GM18526 (cell line): Measurements from ENCODE around the gene SIK2.

Experiments
- POLR2A ChIP-seq: IDR thresholded peaks from 3 replicates; pipeline ENCODE4 v1.6.1; 2011; ENCODE audit not compliant: insufficient read length; ENCODE audit errors: extremely low read depth

The SIK2 gene

DNA sequence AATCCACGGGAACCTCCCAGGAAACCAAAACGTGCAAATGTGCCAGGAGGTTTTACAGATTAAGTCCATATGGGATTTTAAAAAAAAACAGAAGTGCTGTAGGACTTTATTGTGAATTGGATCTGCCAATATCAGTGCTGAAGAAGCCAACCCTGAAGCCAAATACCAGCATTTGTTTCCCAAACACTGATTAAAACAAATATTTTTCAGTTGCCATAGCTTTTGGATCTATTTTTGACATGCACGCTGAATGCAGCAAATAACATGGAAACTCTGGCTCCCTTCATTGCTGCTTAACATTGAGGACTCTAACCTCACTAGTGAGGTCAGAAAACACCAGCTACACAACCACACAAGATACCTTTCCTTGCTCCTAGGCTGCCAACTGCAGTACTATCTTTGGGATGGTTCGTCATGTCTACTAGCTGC lies 28.4 kb upstream of the SIK2 start:
- TF ChIP-seq POLR2A, result no peak

DNA sequence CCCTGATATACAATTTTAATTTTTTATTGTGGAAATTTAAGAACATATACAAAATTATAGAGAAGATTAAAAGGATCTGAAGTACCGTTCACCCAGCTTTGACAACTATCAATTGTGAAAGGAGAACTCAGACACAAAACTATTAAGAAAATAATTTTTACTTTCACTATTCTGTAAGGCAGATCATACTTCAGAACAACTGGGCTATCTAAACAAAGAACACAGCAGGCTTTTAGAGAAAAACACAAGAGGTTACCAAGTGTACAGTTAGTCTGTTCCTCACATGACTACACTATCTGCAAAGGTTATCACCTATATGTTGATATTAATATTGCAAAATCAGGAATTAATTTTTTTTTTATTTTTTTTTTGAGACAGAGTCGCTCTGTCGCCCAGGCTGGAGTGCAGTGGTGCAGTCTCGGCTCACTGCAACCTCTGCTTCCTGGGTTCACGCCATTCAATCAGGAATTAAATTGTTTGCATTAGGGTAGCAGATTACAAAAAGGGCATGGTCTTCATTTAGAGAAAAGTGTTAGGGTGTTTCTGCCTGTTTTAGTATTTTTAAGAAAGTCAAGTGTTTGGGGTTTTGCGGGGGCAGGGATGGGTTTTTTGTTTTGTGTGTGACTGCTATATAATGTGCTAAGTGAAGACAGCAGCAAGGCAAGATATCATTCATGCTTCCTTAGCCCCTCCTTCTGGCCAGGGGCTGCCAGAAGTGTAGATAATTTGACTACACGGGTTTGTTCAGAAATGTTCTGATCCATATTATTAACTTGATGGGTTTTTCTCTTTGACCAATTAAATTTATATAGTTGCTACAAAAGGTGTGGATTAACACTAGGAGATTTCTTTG lies 27.6 kb upstream of the SIK2 start:
- TF ChIP-seq POLR2A, result no peak

GRCh38 chr11:111575740-111576139 lies 26.5 kb upstream of the SIK2 start:
- TF ChIP-seq POLR2A, result no peak

DNA sequence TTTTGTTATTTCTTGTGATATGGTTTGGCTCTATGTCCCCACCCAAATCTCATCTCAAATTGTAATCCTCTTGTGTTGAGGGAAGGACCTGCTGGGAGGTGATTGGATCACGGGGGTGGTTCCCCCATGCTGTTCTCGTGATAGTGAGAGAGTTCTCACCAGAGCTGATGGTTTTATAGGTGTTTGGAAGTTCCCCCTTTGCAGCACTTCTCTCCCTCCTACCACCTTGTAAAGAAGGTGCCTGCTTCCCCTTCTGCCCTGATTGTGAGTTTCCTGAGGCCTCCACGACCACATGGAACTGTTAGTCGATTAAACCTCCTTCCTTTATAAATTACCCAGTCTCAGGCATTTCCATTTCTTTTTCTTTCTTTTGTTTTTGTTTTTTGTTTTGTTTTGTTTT lies 24.4 kb upstream of the SIK2 start:
- no peak for TF ChIP-seq POLR2A

DNA sequence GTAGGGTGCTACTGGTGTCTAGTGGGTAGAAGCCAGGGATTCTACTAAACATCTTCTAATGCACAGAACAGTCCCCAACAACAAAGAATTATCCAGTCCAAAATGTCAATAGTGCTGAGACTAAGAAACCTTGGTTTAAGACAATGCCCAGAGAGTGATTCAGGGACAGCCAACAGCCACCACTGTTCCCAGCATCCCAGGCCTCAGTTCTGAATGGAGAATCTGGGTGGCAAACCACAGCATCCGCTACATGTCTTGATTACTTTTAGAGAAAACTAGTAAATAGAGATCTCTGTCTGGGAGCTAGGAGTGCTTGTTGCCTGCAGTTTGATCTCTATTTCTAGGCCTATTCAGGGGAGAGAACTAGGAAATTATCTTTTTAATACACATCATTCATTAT lies 20.9 kb upstream of the SIK2 start:
- no peak for TF ChIP-seq POLR2A

GRCh38 chr11:111582163-111582562 lies 20.1 kb upstream of the SIK2 start:
- no peak for TF ChIP-seq POLR2A

DNA sequence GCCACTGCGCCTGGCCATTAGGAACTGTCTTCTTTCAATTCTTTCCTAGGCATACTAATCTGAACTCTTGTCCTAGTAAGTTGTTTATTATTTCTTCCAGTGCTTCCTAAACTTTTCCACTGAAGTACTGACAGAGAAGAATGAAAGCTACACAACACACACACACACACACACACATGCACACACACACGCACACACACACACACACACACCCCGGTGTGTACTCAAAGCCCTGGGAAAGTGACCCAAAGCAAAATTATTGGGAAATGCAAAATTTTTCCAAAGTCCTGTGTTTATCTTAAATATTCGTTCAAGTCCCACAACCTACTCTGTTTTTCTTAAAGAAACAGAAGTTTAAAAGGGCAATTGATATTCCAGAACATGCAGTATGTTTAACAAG lies 19.4 kb upstream of the SIK2 start:
- TF ChIP-seq POLR2A, result no peak

- TF ChIP-seq POLR2A, result no peak
Measured at GRCh38 chr11:111585371-111585770, 16.9 kb upstream of the SIK2 start.

GRCh38 chr11:111586388-111586831 lies 15.8 kb upstream of the SIK2 start:
- no peak for TF ChIP-seq POLR2A

GRCh38 chr11:111589114-111589513 lies 13.1 kb upstream of the SIK2 start:
- TF ChIP-seq POLR2A, result no peak

- no peak for TF ChIP-seq POLR2A
Measured at GRCh38 chr11:111589886-111590499, 12.3 kb upstream of the SIK2 start.

- no peak for TF ChIP-seq POLR2A
Measured at GRCh38 chr11:111591187-111591960, 10.9 kb upstream of the SIK2 start.

DNA sequence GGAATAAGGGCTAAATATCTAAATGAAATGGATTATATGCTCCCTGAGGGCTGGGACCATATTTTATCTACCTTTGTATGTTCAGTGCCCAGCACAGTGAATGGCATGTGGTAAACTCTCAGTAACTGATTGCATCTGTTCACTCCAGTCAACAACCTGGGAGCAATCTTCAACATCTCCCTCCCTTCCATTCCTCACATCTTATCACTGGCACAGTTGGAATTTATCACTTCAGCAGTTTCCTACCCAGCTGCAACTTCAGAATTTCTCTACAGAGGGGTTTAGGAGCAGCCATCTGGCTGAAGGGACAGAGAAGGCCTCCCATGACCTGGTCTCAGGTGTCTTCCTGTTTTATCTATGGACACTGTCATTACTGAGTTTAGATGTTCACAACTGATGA lies 9.8 kb upstream of the SIK2 start:
- TF ChIP-seq POLR2A, result no peak

GRCh38 chr11:111596319-111596718 lies 5.9 kb upstream of the SIK2 start:
- TF ChIP-seq POLR2A, result no peak

DNA sequence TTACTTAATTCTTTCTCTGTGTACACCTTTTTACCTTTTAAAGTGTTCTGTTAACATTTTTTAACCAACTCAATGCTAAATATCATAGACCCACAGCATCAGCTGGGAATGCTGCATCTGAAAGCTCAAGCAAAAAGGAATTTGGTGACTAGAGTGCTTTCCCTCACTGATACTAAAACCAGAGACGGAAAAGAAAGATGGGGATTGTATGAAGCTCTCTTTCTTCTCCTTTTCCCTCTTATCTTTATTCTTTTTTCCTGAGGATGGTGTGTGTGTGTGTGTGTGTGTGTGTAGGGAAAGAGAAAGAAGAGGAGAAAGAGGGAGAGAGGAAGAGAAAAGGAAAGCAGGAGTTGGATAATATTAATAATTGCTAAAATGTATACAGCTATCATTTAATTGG lies 4.1 kb upstream of the SIK2 start:
- no peak for TF ChIP-seq POLR2A

DNA sequence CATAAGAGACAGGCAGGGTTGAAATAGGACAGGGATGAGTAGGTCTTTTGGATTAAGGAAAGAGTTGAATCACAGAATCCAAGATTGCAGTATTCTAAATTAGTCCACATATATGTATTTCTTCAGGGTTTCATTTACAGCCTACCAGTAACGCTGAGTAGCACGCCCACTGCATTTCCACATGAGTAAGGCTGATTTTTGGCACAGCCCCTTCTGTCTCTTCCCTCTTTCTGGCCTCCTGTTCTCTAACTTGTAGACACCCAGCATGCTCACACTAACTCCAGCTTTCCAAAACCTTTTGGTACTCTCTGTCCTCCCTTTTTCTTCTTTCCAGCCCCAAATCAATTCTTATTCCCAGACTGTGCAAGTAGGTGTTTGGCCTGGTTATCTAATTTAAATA lies 3.7 kb upstream of the SIK2 start:
- no peak for TF ChIP-seq POLR2A
